GM21390 (cell line): ENCODE results near the gene UBAC1.
"Not testable (repeated sequence)": the region's sequence is repeated elsewhere in the genome, so short reads cannot be mapped to it uniquely, and the experiment has no call there.

Source experiments
- ATAC-seq: cut with Tn5 transposase; IDR thresholded peaks from one replicate; pipeline ENCODE4 v1.9.1; 2021; ENCODE audit not compliant: unreplicated experiment

The UBAC1 gene

DNA sequence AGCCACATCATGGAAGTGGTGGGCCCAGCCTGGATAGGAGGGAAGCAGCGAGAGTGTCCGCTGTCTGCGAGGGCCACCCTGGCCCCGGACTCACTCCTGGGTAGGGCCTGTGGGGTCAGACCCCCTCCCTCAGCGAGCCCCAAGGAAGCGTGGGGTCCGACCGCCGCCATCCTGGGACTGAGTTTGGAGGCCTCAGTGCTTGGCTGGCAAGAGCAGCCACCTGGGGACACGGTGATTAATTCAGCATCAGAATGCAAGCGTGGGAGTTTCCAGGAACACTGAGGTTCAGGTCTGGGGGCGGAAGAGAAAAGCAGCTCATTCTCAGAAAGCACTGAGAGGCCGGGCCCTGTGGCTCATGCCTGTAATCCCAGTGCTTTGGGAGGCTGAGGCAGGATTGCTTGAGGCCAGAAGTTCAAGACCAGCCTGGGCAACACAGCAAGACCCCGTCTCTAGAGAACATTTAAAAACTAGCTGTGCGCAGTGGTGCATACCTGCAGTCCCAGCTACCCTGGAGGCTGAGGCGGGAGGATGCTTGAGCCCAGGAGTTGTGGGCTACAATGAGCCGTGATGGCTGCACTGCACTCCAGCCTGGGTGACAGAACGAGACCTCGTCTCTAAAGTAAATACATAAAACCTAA is 35.6 kb downstream of the UBAC1 start:
- ATAC-seq, result no peak

DNA sequence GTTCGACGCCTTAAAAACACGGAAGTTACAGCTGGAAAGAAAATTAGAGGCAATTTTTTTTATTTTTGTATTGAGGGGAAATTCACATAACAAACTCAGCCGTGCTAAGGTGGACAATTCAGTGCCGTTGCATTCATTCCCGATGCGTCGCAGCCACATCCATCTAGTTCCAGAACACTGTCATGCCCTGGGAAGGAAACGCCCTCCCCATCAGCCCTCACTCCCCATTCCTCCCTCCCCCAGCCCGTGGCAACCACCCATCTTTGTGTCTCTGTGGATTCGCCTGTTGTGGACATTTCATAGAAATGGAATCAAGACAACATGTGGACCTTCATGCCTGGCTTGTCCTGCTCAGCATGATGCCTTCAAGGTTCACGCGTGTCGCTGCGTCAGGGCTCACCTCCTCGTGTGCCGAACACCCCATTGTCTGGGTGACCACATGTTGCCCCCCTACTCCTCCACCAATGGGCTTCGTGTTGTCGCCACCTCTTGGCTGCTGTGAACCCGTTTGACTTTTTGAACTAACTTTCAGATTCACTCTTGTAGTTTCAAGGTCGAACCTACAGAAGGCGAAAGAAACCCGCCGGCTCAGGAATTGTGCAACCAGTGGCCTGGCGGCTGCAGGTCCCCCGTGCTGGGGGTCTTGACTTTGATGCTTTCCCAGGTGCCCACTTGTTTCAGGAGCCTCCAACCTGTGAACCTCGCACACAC is 36.4 kb downstream of the UBAC1 start:
- no peak for ATAC-seq

DNA sequence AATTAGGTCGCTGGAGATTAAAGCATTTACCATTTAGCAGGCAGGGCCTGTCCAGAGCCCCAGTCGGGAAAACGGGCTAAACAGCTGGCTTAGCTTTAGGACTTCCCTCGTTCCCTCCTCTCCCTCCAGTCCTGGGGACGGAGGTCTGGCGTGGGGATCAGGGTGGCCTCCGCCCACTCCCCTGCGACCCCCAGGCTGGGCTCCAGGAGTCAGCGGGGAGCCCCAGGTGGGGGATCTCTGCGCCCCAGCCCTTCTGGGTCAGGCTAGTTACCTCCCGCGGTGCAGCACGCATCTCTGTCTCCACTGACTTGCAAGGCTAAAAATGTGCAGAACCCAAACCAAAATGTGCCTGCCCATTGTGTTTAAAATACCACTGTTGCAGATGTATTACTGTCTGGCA is 37.7 kb downstream of the UBAC1 start:
- no peak for ATAC-seq

DNA sequence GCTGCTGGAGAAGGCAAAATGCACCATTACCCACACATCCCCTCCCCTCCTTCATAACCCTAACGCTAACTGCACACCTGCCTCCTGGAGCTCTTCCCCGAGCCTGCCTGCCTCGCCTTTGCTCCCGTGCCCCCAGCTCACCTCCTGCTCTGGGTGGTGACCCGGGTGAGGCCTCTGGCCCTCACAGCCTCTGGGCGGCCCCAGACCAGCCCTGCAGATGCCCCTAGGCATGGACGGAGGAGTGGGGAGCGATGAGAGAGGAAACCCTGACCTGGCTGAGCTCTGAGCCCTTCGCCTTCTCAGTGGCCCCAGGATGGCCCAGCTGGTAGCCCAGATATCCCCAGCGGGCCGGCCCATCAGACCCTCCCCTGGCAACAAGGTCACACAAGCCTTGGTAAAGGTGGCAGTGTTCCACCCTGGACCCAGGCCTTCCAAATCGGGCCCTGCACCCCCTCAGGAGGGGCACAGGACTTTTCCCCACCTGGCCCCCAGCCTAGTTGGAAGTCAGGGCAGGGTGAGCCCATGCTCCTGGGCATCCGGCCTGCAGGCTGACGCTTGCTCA is 39.3 kb downstream of the UBAC1 start:
- ATAC-seq, result no peak

DNA sequence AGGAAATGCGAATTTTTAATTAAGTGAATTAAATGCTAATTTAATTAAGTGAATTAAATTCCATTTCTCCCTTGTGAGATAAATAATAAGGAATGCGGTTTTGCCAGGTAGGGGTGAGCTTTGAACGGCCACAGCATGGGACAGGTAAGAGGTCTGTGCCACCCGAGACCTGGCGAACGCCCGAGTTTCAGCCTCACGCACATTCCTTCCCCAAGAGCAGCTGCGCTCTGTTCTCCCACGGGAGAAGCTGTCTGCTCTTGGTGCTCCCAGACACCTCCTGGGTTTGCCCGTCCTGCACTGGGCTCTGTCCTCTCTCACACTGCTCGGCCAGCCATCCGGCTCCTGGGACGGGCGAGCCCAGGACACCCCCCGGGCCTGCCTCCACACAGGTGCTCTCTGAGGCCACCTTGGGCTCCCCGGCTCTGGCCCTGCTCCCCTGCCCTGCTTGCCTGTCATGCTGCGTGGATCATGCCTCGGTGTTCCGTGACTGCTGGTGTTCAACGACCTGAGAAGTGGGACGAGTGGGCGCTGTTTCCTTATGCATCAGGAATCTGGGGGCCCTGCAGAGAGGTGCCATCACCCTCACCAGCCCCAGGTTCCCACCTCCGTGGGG is 40.1 kb downstream of the UBAC1 start:
- ATAC-seq, result no peak

DNA sequence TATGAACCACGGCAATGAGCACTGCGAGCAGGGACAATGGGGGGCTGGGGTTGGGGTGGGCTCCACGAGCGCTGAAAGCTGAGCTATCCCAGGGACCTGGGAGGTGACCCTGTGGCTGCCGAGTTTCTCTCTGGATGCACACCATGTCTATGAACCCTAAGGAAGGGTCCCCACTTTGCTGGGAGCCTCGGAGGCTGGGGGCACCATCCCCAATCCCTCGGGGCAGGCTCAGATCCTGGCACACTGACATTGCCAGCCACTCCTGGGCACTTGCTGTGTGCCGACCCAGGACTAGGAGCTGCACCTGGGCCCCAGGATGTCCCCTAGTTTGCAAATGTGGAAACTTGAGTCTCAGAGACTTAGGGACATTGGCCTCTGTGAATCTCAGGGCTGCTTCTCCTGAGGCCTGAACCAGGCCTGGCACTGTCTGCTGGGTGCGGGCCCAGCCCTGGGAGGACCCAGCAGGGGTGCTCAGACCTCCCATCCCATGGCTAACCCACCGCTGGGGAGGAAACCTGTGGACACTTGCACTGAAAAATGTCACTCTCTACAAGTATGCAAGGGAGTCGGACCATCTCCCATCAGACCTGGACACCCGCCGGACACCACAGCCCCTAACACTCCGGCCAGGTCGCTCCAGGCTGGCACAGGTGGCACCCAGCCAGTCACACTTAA is 40.8 kb downstream of the UBAC1 start:
- no peak for ATAC-seq

DNA sequence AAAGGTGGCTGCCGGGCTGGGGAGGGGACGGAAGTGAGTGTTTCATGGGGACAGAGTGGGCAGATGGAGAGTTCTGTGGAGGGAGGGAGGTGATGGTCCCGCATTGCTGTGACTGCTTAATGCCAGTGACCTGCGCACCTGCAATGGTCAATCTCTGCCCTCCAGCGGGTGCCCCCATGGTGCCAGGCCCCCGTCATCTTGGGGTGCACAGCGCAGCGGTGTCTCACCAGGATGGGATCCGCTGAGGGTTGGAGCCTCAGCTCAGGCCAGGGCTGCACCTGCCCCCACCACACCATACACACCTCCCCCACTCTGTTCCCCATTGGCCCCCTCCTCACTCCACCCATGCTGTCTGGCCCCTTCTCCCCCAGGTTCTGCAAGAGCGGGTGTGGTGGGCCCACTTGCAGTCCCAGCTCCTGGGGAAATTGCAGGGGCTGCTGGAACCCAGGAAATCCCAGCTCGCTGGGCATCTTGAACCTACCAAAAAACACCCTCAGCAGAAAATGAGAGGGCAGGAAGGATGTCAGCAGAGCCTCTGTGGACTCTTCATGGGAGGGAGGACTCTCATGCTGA is 41.8 kb downstream of the UBAC1 start:
- no peak for ATAC-seq

DNA sequence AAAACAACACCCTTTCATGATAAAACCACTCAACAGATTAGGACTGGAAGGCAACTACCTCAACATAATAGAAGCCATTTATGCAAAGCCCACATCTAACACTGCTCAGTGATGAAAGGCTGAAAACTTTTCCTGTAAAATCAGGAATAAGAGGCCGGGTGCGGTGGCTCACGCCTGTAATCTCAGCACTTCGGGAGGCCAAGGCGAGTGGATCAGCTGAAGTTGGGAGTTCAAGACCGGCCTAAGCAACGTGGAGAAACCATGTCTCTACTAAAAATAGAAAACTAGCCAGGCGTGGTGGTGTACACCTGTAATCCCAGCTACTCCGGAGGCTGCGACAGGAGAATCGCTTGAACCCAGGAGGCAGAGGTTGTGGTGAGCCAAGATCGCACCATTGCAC is 44.9 kb downstream of the UBAC1 start:
- not testable (repeated sequence) for ATAC-seq

DNA sequence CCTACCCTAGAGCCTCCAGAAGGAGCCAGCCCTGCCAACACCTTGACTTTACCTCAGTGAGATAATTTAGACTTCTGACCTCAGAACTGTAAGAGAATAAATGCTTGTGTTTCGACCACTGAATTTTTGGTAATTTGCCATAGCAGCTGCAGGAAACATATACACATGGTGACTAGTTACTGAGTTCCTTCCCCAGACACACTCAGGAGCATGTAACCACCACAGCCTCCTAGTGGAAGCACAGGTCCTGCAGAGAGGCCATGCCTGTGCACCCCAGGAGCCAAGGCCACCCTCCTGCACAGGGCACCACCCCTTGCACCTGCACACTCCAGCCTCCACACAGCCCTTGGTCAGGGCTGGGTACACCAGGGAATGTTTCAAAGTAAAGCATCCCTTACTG is 46.3 kb downstream of the UBAC1 start:
- no peak for ATAC-seq

DNA sequence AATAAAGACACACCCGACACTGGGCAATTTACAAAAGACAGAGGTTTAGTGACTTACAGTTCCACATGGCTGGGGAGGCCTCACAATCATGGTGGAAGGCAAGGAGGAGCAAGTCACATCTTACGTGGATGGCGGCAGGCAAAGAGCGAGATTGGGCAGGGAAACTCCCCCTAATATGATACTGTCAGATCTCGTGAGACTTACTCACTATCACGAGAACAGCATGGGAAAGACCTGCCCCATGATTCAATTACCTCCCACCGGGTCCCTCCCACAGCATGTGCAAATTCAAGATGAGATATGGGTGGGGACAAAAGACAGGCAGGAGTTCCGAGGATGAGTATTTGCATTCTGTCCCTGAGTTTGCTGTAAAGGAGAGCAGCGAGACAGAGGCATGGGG is 49.9 kb downstream of the UBAC1 start:
- not testable (repeated sequence) for ATAC-seq

DNA sequence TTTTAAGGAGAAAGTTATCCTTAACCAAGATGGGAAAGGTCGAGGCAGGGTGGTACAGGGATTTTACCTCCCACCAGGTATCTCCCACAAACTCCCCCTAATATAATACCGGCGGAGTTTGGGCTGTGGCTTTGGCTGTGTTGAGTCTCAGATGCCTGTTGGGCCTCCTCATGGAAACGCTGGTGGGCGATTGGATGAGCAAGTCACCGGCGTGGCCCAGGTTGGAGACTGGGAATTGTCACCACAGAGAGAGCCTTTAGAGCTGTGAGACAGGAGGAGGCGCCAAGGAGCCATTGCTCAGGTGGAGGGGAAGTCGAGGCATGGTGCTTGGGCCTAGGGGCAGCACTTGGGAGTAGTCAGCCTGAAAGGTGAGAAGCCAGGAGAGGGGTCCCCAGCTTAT is 50.4 kb downstream of the UBAC1 start:
- ATAC-seq, result no peak

DNA sequence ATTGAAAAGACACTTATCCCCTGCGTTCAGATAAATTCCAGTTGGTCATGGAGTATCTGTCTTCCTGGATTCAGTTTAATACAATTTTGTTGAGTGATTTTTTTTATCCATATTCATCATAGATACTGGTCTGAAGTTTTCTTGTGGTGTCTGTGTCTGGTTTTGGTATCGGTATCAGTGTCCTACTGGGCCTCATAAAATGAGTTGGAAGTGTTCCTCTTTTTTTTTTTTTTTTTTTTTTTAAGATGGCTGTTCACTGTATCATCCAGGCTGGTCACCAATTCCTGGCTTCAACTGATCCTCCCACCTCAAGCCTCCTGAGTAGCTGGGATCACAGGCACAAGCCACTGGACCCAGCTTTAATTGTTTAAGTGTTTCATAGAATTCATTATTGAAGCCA is 51.0 kb downstream of the UBAC1 start:
- ATAC-seq, result no peak

DNA sequence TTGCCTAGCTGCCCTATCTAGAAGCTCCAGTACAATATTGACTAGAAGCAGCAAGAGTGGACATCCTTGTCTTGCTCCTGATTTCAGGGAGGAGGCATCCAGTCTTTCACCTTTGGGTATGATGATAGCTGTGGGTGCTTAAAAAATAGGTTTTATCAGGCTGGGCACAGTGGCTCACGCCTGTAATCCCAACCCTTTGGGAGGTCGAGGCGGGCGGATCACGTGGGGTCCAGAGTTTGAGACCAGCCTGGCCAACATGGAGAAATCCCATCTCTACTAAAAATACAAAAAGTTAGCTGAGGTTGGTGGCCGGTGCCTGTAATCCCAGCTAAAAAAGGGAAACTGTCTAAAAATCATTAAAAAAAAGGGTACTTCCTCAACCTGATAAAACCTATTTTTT is 51.8 kb downstream of the UBAC1 start:
- ATAC-seq, result no peak

DNA sequence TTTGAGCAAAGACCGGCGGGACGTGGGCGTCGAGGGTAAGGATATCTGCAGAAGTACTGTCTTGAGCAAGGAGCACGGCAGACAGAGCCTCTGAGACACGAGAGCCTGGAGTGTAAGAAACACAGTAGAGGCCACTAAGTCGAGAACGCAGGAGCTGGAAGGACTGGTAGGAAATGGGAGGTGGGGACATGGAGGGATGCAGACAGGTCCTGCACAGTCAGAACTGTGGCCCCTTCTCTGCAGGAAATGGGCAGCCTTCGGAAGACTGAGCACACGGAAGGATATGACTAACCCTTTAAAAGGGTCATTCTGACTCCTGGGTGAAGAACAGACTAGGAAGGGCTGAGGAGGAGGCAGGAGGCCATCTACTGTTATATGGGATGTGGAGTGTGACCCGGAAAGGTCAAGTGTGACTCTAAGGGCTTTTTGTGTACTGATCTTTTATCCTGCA is 52.4 kb downstream of the UBAC1 start:
- ATAC-seq, result no peak

DNA sequence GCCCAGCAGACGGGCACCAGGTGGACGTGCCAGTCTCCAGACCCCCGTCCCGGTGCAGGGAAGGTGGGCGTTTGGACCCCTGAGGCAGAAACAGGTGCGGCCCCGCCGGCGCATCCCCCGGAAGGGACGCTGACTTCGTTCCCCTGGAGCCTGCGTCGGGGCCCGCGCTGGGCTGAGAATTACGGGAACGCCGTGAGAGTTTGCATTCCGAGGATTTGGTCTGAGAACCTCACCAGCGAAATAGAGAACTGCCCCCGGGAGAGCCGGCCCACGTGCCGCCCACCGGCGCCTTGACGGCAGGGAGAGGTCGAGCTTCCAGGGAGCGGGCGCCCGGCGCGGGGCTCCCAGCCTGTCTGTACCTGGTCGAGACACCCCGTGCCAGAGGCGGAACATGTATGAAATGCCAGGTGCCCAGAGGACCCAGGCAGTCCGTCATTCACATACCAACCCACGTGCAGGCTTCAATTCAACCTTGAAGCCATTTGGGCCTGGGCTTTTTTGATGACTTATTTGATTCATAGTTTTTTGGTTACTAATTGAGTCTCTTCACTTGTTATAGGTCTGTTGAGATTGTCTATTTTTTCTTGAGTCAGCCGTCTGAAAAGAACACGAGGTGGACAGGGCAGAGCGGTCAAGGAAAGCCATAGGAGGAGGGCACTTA is 53.0 kb downstream of the UBAC1 start:
- no peak for ATAC-seq

DNA sequence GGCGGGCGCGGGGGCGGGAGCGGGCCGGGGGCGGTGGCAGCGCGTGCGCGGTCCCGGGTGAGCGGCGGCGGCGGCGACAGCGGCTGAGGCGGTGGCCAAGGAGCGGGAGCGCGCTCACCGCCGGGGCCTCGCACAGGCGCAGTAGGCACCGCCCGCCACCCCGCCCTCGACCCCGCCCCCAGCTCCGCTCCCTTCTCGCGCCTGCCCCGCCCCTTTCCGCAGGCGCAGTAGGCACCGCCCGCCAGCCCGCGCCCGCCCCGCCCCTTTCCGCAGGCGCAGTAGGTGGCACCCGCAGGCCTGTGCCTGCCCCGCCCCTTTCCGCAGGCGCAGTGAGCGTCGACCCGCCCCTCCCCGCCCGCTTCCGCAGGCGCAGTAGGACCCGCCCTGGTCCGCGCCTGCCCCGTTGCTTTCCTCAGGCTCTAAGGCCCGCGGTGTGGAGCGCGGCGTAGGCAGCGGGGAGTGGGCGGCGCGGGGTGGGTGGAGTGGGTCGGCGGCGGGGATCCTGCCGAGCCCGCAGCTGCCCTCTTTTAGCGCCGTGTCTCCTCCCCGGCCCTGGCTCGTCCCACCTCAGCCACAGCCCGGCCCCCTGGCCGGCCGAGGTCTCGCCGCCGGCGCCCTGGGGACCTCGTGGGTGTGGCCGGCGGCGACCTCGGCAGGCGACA is 53.6 kb downstream of the UBAC1 start, which contains the start of gene CAMSAP1:
Gene CAMSAP1 (minus strand): TSS at position 116 of the 662 bp plus-strand sequence. CDS start 387 bp downstream, outside the sequence.
- peak; percentile 72 for ATAC-seq

DNA sequence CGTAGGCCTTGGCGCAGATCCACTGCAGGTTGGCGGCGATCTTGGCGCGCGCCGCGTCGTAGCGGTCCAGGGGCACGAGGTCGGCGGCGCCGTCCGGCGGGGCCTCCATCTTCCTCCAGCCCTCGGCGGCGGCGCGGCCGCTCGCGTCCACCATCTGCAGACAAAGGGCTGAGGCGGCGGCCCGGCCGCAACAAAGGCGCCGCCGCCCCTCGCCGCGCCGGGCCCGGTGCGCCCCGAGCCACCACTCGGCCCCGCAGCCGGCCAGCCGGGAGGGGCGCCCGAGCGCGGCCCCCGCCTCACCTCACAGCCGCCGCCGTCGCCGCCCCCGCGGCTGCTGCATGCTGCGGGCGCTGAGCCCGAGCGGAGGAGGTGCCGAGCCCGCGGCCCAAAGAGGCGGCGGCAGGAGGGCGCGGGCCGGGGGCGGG is 54.2 kb downstream of the UBAC1 start:
- peak; percentile 19 for ATAC-seq

DNA sequence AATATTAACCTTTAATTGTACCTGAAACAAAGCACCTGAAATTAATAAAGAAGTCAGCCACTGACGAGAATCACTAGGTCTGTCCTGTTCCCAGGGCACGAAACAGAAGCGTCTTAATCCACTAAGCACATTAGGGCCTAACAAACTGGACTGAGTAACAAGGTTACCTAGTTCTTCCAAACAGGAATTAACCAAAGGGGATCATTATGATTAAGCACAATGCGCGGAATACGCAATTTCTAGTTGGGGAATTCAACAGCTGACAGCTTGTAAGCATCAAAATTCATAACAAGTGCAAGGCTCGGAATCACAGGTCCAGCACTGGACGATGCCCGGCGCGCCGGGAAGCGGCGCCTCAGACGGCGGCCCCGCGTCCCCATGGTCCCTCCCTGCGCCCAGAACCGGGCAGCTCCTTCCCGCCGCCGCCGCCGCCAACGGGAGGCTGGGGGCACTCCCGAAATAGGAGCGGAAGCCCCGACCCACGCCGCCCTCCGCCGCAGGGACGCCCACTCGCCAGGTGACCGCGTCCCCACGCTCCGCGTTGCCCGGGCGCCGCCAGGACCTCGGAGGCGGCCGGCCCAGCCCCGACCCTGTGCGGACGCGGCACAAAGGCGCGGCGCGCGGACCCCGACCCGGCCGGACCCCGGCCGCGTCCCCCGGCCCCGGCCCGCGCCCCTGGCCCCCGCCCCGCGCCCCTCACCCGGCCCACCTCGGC is 54.7 kb downstream of the UBAC1 start:
- ATAC-seq, result peak; percentile 14
